Left ventricle myocardium inferior (tissue), 1 donor: ENCODE results near the gene SPACA5. TPM values are rescaled to one million over a fixed set of nuclear protein-coding genes. Genes with fewer than 3 reads are reported as not detected.
"Not testable (repeated sequence)": the region's sequence is repeated elsewhere in the genome, so short reads cannot be mapped to it uniquely, and the experiment has no call there.

Experiments
- DNase-seq: peaks from one replicate; pipeline ENCODE4 v3.0.0-alpha.2; 2020
- H3K27ac ChIP-seq: fragments of 200-600 bp; replicated peaks from 2 replicates; pipeline ENCODE4 v1.8.0; 2021
- H3K27me3 ChIP-seq: fragments of 200-600 bp; 2 replicates; pipeline ENCODE4 v1.8.0; 2021; ENCODE audit warnings: low read depth
- H3K36me3 ChIP-seq: fragments of 200-600 bp; 2 replicates; pipeline ENCODE4 v1.8.0; 2021
- H3K4me1 ChIP-seq: fragments of 200-600 bp; 2 replicates; pipeline ENCODE4 v1.8.0; 2021
- H3K4me3 ChIP-seq: fragments of 200-600 bp; 2 replicates; pipeline ENCODE4 v1.8.0; 2021; ENCODE audit warnings: mild to moderate bottlenecking, moderate library complexity
- H3K9me3 ChIP-seq: fragments of 200-600 bp; replicated peaks from 2 replicates; pipeline ENCODE4 v1.8.0; 2021
- CTCF ChIP-seq: fragments of 200-600 bp; IDR thresholded peaks from 2 replicates; pipeline ENCODE4 v1.8.0; 2021; ENCODE audit warnings: antibody characterized with exemption, mild to moderate bottlenecking, borderline replicate concordance
- intact Hi-C: fragments of 100-400 bp; cut with micrococcal nuclease; formaldehyde crosslinking; loops from one replicate; pipeline ENCODE4 v1.11.0; 2022
- total RNA-seq: library from RNA; stranded (reverse); fragmentation: NEBNext Ultra II Directional; extraction: Animal tissue kit (Norgen Biotek cat#: 25700); gene quantifications from one replicate; pipeline ENCODE4 v1.2.1, GENCODE V29; 2021
- donor health status: DM: no; HTN: yes; CAD: no; lungs with severe emphysema.

Gene SPACA5
- total RNA-seq, 1 donor from 2014 or later = not detected

DNA sequence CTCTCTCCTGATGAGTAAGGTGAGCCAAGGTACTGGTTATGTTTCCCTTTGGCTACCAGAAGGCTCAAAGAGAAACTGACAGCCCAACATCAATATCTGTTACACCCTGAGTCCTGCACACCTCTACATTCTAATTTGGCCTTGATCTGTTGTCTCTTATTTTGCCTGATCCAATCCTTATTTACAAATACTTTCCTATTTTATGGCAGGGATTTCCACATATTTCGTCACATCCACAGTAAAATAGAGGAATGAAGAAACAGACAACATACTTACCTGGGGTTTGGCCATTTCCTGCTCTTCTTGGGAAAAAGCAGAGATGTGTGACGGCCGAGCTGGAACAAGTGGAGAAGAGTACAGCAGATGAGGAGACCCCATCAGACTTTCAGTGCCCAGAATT lies 4.5 kb upstream of the SPACA5 start:
- H3K4me1 ChIP-seq = peaks cover 24% of the 10 kb centered on the region
- H3K36me3 ChIP-seq = no peaks in the 10 kb centered on the region
- no peaks in the 10 kb centered on the region for H3K27me3 ChIP-seq
- H3K9me3 ChIP-seq = no peaks in the 10 kb centered on the region
- TF ChIP-seq CTCF = no peak
- no peak overlapping the region for H3K27ac ChIP-seq
- no peak for DNase-seq
- no peak overlapping the region for H3K4me3 ChIP-seq
- intact Hi-C loops = no loop called here

- no peak for DNase-seq
- H3K4me3 ChIP-seq = peak overlapping the region; percentile 72
- no peak for TF ChIP-seq CTCF
- peaks cover 24% of the 10 kb centered on the region for H3K4me1 ChIP-seq
- H3K27ac ChIP-seq = peak overlapping the region; percentile 83
- intact Hi-C loops = no loop called here
- no peaks in the 10 kb centered on the region for H3K27me3 ChIP-seq
- H3K36me3 ChIP-seq = no peaks in the 10 kb centered on the region
- no peaks in the 10 kb centered on the region for H3K9me3 ChIP-seq
These were observed 3.9 kb upstream of the SPACA5 start for GRCh38 chrX:48002929-48003328.

- TF ChIP-seq CTCF = no peak
- intact Hi-C loops = no loop called here
- no peaks in the 10 kb centered on the region for H3K9me3 ChIP-seq
- no peaks in the 10 kb centered on the region for H3K36me3 ChIP-seq
- H3K27ac ChIP-seq = peak overlapping the region; percentile 83
- H3K4me3 ChIP-seq = peak overlapping the region; percentile 72
- DNase-seq = no peak
- H3K27me3 ChIP-seq = no peaks in the 10 kb centered on the region
- peaks cover 24% of the 10 kb centered on the region for H3K4me1 ChIP-seq
These were observed 3.4 kb upstream of the SPACA5 start for GRCh38 chrX:48003367-48003757.

GRCh38 chrX:48003758-48004457 lies 2.9 kb upstream of the SPACA5 start, which contains the start of gene ZNF182:
Gene ZNF182, minus strand, starts transcription at chrX:48003989. Its CDS starts 1,380 bp downstream, at chrX:48002609.
- Histone ChIP-seq H3K4me1 (peaks cover 24% of the 10 kb centered on the region), H3K27ac (peak within 1 kb of the TSS; percentile 83), H3K27me3 (no peaks in the 10 kb centered on the region), H3K9me3 (no peaks in the 10 kb centered on the region), H3K4me3 (peak within 1 kb of the TSS; percentile 72), H3K36me3 (no peaks in the 10 kb centered on the region)
- DNase-seq = peak; percentile 94
- no peak for TF ChIP-seq CTCF
- intact Hi-C loops = no loop called here

- DNase-seq, H3K9me3 ChIP-seq, H3K4me3 ChIP-seq, intact Hi-C loops, H3K36me3 ChIP-seq, H3K27me3 ChIP-seq, H3K27ac ChIP-seq, H3K4me1 ChIP-seq: not testable (repeated sequence)
These were observed 2.7 kb downstream of the SPACA5 start for GRCh38 chrX:48009445-48009960.

- intact Hi-C loops, H3K4me3 ChIP-seq, H3K4me1 ChIP-seq, H3K27me3 ChIP-seq, DNase-seq, H3K36me3 ChIP-seq, H3K27ac ChIP-seq, H3K9me3 ChIP-seq: not testable (repeated sequence)
These were observed 10.0 kb downstream of the SPACA5 start for GRCh38 chrX:48016583-48017310.

- H3K9me3 ChIP-seq, H3K4me3 ChIP-seq, H3K27ac ChIP-seq, H3K36me3 ChIP-seq, H3K4me1 ChIP-seq, H3K27me3 ChIP-seq, DNase-seq: not testable (repeated sequence)
- intact Hi-C loops = loop anchor here (10.0 kb wide), 1 partner anchor 185 kb away; the partner anchor contains the start of gene ZNF81
These were observed 13.1 kb downstream of the SPACA5 start for GRCh38 chrX:48019892-48020291.

- H3K27ac ChIP-seq = peak overlapping the region; percentile 94
- peak overlapping the region; percentile 69 for H3K4me3 ChIP-seq
- H3K36me3 ChIP-seq, H3K9me3 ChIP-seq, DNase-seq, H3K4me1 ChIP-seq, H3K27me3 ChIP-seq: not testable (repeated sequence)
- intact Hi-C loops = loop anchor here (10.0 kb wide), 1 partner anchor 186 kb away; the partner anchor contains the start of gene ZNF81
These were observed 13.7 kb downstream of the SPACA5 start for GRCh38 chrX:48020472-48020871.
